Activated CD8-positive, alpha-beta memory T cell treated with anti-CD3 and anti-CD28 coated beads for 36 hours (primary cell): Measurements from ENCODE around the gene SLC28A2. TPM values are rescaled to one million over a fixed set of nuclear protein-coding genes. Genes with fewer than 3 reads are reported as not detected.
"Not testable (repeated sequence)": the region's sequence is repeated elsewhere in the genome, so short reads cannot be mapped to it uniquely, and the experiment has no call there.

ENCODE experiments used
- CTCF ChIA-PET: fragments of 350-600 bp; sonication (Branson Sonifier 250); formaldehyde crosslinking; loops from one replicate; lab custom pipeline; 2021; ENCODE audit warnings: antibody characterized with exemption; lab: Charles Lee
- POLR2A ChIA-PET: fragments of 350-600 bp; sonication (Branson Sonifier 250); formaldehyde crosslinking; loops from one replicate; lab custom pipeline; 2021; ENCODE audit warnings: antibody characterized with exemption; lab: Charles Lee
- total RNA-seq, 2 experiments: library from RNA; stranded (reverse); gene quantifications; one replicate each; pipeline ENCODE4 v1.2.3, GENCODE V29; 2021

The SLC28A2 gene
- total RNA-seq, 2 experiments from 2014 or later: not detected

- CTCF ChIA-PET: interaction anchor here (0.7 kb wide), 1 partner anchor 250 kb away, joined by 3 read pairs; no protein-coding TSS in a partner anchor
- POLR2A ChIA-PET: not testable (repeated sequence)
Measured at GRCh38 chr15:45254824-45255223, 2.8 kb downstream of the SLC28A2 start.

GRCh38 chr15:45259796-45260195 is 7.8 kb downstream of the SLC28A2 start:
- ChIA-PET CTCF (no interaction called here), POLR2A (no interaction called here)

- CTCF ChIA-PET: no interaction called here
- POLR2A ChIA-PET: no interaction called here
Measured at GRCh38 chr15:45262906-45263461, 10.9 kb downstream of the SLC28A2 start.

GRCh38 chr15:45263854-45264253 is 11.8 kb downstream of the SLC28A2 start:
- CTCF ChIA-PET: no interaction called here

GRCh38 chr15:45265506-45265905 is 13.5 kb downstream of the SLC28A2 start:
- CTCF ChIA-PET: no interaction called here
- POLR2A ChIA-PET: no interaction called here

More at GRCh38 chr15:45263854-45264253, 11.8 kb downstream of the SLC28A2 start:
- POLR2A ChIA-PET: no interaction called here

GRCh38 chr15:45268135-45268534 is 16.1 kb downstream of the SLC28A2 start:
- CTCF ChIA-PET: no interaction called here
- POLR2A ChIA-PET: no interaction called here

- ChIA-PET POLR2A (no interaction called here), CTCF (interaction anchor here (1.4 kb wide), 1 partner anchor 94 kb away, joined by 3 read pairs; no protein-coding TSS in a partner anchor)
Measured at GRCh38 chr15:45274636-45275380, 22.8 kb downstream of the SLC28A2 start.

GRCh38 chr15:45276831-45277230 is 24.8 kb downstream of the SLC28A2 start:
- ChIA-PET CTCF (interaction anchor here (0.6 to 0.8 kb wide), 2 partner anchors 79 to 108 kb away, joined by 3 read pairs; no protein-coding TSS in a partner anchor), POLR2A (no interaction called here)

- ChIA-PET POLR2A (interaction anchor here (1.3 kb wide), 1 partner anchor 123 kb away, joined by 6 read pairs; a partner anchor contains a TSS), CTCF (interaction anchor here (1.0 to 1.8 kb wide), 3 partner anchors 81 to 150 kb away, joined by 3 to 5 read pairs (median 4); no protein-coding TSS in a partner anchor)
Measured at GRCh38 chr15:45279024-45279698, 27.1 kb downstream of the SLC28A2 start.

- POLR2A ChIA-PET: no interaction called here
Measured at GRCh38 chr15:45285413-45285812, 33.4 kb downstream of the SLC28A2 start.

GRCh38 chr15:45287390-45287956 is 35.4 kb downstream of the SLC28A2 start:
- ChIA-PET POLR2A (no interaction called here), CTCF (interaction anchor here (0.7 kb wide), 1 partner anchor 1217 kb away, joined by 3 read pairs; no protein-coding TSS in a partner anchor)

More at GRCh38 chr15:45285413-45285812, 33.4 kb downstream of the SLC28A2 start:
- CTCF ChIA-PET: no interaction called here

GRCh38 chr15:45288947-45289346 is 36.9 kb downstream of the SLC28A2 start:
- CTCF ChIA-PET: no interaction called here
- POLR2A ChIA-PET: no interaction called here

- ChIA-PET CTCF (no interaction called here), POLR2A (no interaction called here)
Measured at GRCh38 chr15:45291822-45292582, 40.0 kb downstream of the SLC28A2 start.

GRCh38 chr15:45293326-45293725 is 41.3 kb downstream of the SLC28A2 start:
- POLR2A ChIA-PET, CTCF ChIA-PET: not testable (repeated sequence)

GRCh38 chr15:45298964-45299378 is 46.9 kb downstream of the SLC28A2 start:
- CTCF ChIA-PET, POLR2A ChIA-PET: not testable (repeated sequence)

- ChIA-PET CTCF (no interaction called here), POLR2A (no interaction called here)
Measured at GRCh38 chr15:45304711-45305110, 52.7 kb downstream of the SLC28A2 start.

GRCh38 chr15:45306105-45306504 is 54.1 kb downstream of the SLC28A2 start:
- POLR2A ChIA-PET: no interaction called here
- CTCF ChIA-PET: no interaction called here

GRCh38 chr15:45307230-45307924 is 55.3 kb downstream of the SLC28A2 start:
- ChIA-PET POLR2A (no interaction called here), CTCF (no interaction called here)
